K562 (cell line): ENCODE results near the gene MRGPRF. TPM values are rescaled to one million over a fixed set of nuclear protein-coding genes. Genes with fewer than 3 reads are reported as not detected.

Source experiments
- FOXK2 ChIP-seq, 2 experiments: fragments of 450-650 bp; IDR thresholded peaks in 1 of 2; conservative IDR thresholded peaks in 1 of 2; 2 replicates each; pipeline ENCODE4 v1.6.1; 2016; ENCODE audit warnings: low read depth in 2 of 2, mild to moderate bottlenecking in 1 of 2
- ID3 ChIP-seq, 2 experiments: fragments of 250-450 bp in 1 of 2; fragments of 450-650 bp in 1 of 2; sonication (Bioruptor Pico) in 1 of 2; IDR thresholded peaks; 2 replicates each; pipeline versions ENCODE4 v1.6.1 to v1.8.0; 2016 to 2021; ENCODE audit warnings: mild to moderate bottlenecking in 2 of 2, moderate library complexity in 2 of 2, missing compliant biosample characterization in 1 of 2, missing genetic modification characterization in 1 of 2
- IRF9 ChIP-seq: fragments of 450-650 bp; IDR thresholded peaks from 2 replicates; pipeline ENCODE4 v1.6.1; 2016; ENCODE audit warnings: missing biosample characterization, missing genetic modification characterization
- RFX1 ChIP-seq: fragments of 450-650 bp; IDR thresholded peaks from 2 replicates; pipeline ENCODE4 v1.6.1; 2016; ENCODE audit warnings: mild to moderate bottlenecking, moderate library complexity
- TCF7L2 ChIP-seq: fragments of 150-350 bp; IDR thresholded peaks from 2 replicates; pipeline ENCODE4 v1.6.1; 2016; ENCODE audit warnings: low read depth, mild to moderate bottlenecking, low read length, moderate library complexity
- ZNF318 ChIP-seq, 2 experiments: fragments of 450-650 bp; IDR thresholded peaks; 2 replicates each; pipeline ENCODE4 v1.6.1; 2016; ENCODE audit warnings: mild to moderate bottlenecking in 2 of 2, borderline replicate concordance in 1 of 2, low read depth in 1 of 2, moderate library complexity in 1 of 2
- ZNF407 ChIP-seq: fragments of 450-650 bp; IDR thresholded peaks from 2 replicates; pipeline ENCODE4 v1.6.1; 2016; ENCODE audit warnings: low read depth
- polyA plus RNA-seq, 8 experiments: library from polyadenylated mRNA; depleted of rRNA in 4 of 8; stranded (reverse) in 5 of 8; unstranded in 3 of 8; fragments of >200 nt; fragmentation: Nextera tagmentation in 2 of 8; fragmentation: Illumina TruSeq in 1 of 8; extraction: Ambion mirVana in 2 of 8; extraction: Trizol in 1 of 8; gene quantifications; 2 replicates each; pipeline versions ENCODE4 v1.2.1 to v1.2.3, GENCODE V29; 2011 to 2014; ENCODE audit warnings: inconsistent platforms in 1 of 8, missing spikeins in 1 of 8
- total RNA-seq, 7 experiments: library from RNA; depleted of rRNA in 6 of 7; stranded (reverse); fragments of >200 nt in 6 of 7; fragmentation: Illumina TruSeq in 2 of 7; extraction: Trizol in 2 of 7; gene quantifications; 2 replicates each; pipeline versions ENCODE4 v1.2.1 to v1.2.3, GENCODE V29; 2011 to 2021; ENCODE audit warnings: low replicate concordance in 1 of 7

MRGPRF gene
- total and polyA plus RNA-seq, 9 of the 15 experiments (the other 6 are each of a cell fraction or from before 2014, with no cell fraction given), result not detected

GRCh38 chr11:68974421-68975194 is 38.4 kb downstream of the MRGPRF start (continued):
- TF ChIP-seq ZNF407 (no peak), IRF9 (tag) (no peak), ID3 (CRISPR knock-in tag; IDR thresholded peaks at IDR 0.05) (no peak), ID3 (tag; IDR thresholded peaks at IDR 0.05) (no peak), TCF7L2 (no peak), ZNF318 (IDR thresholded peaks at IDR 0.05; ENCODE audit: borderline replicate concordance in 1 of 2, low read depth in 1 of 2) (no peak), FOXK2 (conservative IDR thresholded peaks at IDR 0.05 in 1 of 2, IDR thresholded peaks at IDR 0.05 in 1 of 2; ENCODE audit: low read depth in 2 of 2) (no peak), RFX1 (peak; percentile 96)
